DOHH2 (cell line): ENCODE measurements around the gene ATP6V0A1.
"Not testable (repeated sequence)": the region's sequence is repeated elsewhere in the genome, so short reads cannot be mapped to it uniquely, and the experiment has no call there.

Source experiments
- H3F3A ChIP-seq: fragments of 200-600 bp; sonication (generic), shearing (Covaris generic); 2 replicates; pipeline ENCODE4 v1.6.0; 2016; ENCODE audit warnings: antibody characterized with exemption, mild to moderate bottlenecking; ENCODE audit not compliant: control insufficient read depth, insufficient read depth
- H3K27ac ChIP-seq: fragments of 200-600 bp; sonication (generic); 2 replicates; pipeline ENCODE4 v1.5.1; 2014; ENCODE audit warnings: low read depth, mild to moderate bottlenecking, low read length, moderate library complexity
- H3K27me3 ChIP-seq: fragments of 200-600 bp; sonication (generic); 2 replicates; pipeline ENCODE4 v1.6.1; 2014; ENCODE audit warnings: mild to moderate bottlenecking, low read length, mixed read lengths; ENCODE audit not compliant: control insufficient read depth
- H3K36me3 ChIP-seq: fragments of 200-600 bp; sonication (generic); 2 replicates; pipeline ENCODE4 v1.6.1; 2014; ENCODE audit warnings: mild to moderate bottlenecking, low read length, moderate library complexity, mixed read lengths; ENCODE audit not compliant: control insufficient read depth
- H3K4me1 ChIP-seq: fragments of 200-600 bp; sonication (generic); 2 replicates; pipeline ENCODE4 v1.6.1; 2014; ENCODE audit warnings: mild to moderate bottlenecking, low read length, mixed read lengths; ENCODE audit not compliant: control insufficient read depth
- H3K4me2 ChIP-seq: fragments of 200-600 bp; sonication (generic); 2 replicates; pipeline ENCODE4 v1.6.0; 2014; ENCODE audit warnings: mild to moderate bottlenecking, low read length, moderate library complexity
- H3K4me3 ChIP-seq: fragments of 200-600 bp; sonication (generic); 2 replicates; pipeline ENCODE4 v1.5.1; 2014; ENCODE audit warnings: mild to moderate bottlenecking, low read length, mixed read lengths
- H3K79me2 ChIP-seq: fragments of 200-600 bp; sonication (generic); 2 replicates; pipeline ENCODE4 v1.6.1; 2014; ENCODE audit warnings: mild to moderate bottlenecking, low read length, mixed read lengths; ENCODE audit not compliant: control insufficient read depth
- H3K9me2 ChIP-seq: fragments of 200-600 bp; sonication (generic); replicated peaks from 2 replicates; pipeline ENCODE4 v1.6.1; 2014; ENCODE audit warnings: mild to moderate bottlenecking, low read length, mixed read lengths; ENCODE audit not compliant: control insufficient read depth
- H3K9me3 ChIP-seq: fragments of 200-600 bp; sonication (generic); 2 replicates; pipeline ENCODE4 v1.6.1; 2014; ENCODE audit warnings: antibody characterized with exemption, low read length, mixed read lengths; ENCODE audit not compliant: control insufficient read depth, insufficient read depth
- H4K20me1 ChIP-seq: fragments of 200-600 bp; sonication (generic); 2 replicates; pipeline ENCODE4 v1.6.0; 2014; ENCODE audit warnings: low read depth, mild to moderate bottlenecking, antibody characterized with exemption, low read length, moderate library complexity; ENCODE audit not compliant: control insufficient read depth, insufficient read depth
- CTCF ChIP-seq: fragments of 200-600 bp; sonication (generic); IDR thresholded peaks from one replicate; pipeline ENCODE4 v1.5.1; 2014; ENCODE audit warnings: antibody characterized with exemption, mild to moderate bottlenecking, low read depth, low read length; ENCODE audit not compliant: poor library complexity, severe bottlenecking
- EZH2phosphoT487 ChIP-seq: fragments of 200-600 bp; sonication (generic); IDR thresholded peaks from 2 replicates; pipeline ENCODE4 v1.6.1; 2017; ENCODE audit warnings: borderline replicate concordance, mild to moderate bottlenecking, antibody characterized with exemption, low read length, moderate library complexity, mixed read lengths

ATP6V0A1 gene

DNA sequence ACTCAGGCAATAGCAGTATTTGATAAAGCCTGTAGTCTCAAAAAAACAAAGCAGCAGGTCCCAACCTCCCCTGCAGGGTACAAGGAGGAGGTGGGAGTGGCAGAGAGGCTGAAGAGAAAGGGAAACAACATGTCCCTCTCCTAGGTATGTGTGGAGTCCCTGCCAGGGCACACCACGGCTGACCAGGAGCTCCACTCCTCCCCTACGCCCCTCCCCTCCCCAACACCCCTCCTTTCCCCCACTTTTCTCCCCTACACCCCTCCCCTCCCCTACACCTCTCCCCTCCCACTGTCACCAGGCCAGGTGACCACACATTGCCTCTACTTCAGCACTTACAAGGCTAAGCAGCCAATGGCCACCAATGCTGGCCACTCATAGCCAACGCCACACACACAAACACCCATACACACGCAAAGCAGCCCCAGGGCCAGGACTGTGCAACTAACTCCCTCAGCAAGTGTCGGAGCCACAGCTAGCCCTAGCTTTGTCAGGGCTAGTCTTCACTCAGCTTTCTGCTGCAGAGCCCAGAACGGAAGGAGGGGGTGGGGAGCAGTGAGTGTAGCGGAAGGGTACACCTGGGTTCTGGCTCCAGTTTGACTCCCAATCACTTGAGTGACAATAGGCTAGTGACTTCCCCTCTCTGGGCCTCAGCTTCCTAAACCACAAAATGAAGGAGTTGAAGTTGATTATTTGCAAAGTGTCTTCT is 43.8 kb upstream of the ATP6V0A1 start:
- H3F3A ChIP-seq, result no peaks in the 10 kb centered on the region
- peak overlapping the region; percentile 55 for H3K4me3 ChIP-seq
- no peaks in the 10 kb centered on the region for H3K79me2 ChIP-seq
- peaks cover 19% of the 10 kb centered on the region for H3K27me3 ChIP-seq
- no peaks in the 10 kb centered on the region for H4K20me1 ChIP-seq
- no peaks in the 10 kb centered on the region for H3K9me2 ChIP-seq
- no peaks in the 10 kb centered on the region for H3K36me3 ChIP-seq
- peak overlapping the region; percentile 22; the same call in 1 of the 2 replicates for H3K27ac ChIP-seq
- H3K4me2 ChIP-seq, result peak overlapping the region; percentile 69
- no peaks in the 10 kb centered on the region for H3K9me3 ChIP-seq
- H3K4me1 ChIP-seq, result peaks cover 20% of the 10 kb centered on the region
- TF ChIP-seq CTCF (no peak), EZH2phosphoT487 (no peak)

GRCh38 chr17:42417981-42418380 is 40.7 kb upstream of the ATP6V0A1 start:
- not testable (repeated sequence) for H3K4me3 ChIP-seq, H3K36me3 ChIP-seq, H3K4me2 ChIP-seq, H3K9me2 ChIP-seq, H3K27ac ChIP-seq, H3K9me3 ChIP-seq, H4K20me1 ChIP-seq, H3F3A ChIP-seq, H3K79me2 ChIP-seq
- H3K27me3 ChIP-seq, result peaks cover 42% of the 10 kb centered on the region
- H3K4me1 ChIP-seq, result peaks cover 20% of the 10 kb centered on the region

DNA sequence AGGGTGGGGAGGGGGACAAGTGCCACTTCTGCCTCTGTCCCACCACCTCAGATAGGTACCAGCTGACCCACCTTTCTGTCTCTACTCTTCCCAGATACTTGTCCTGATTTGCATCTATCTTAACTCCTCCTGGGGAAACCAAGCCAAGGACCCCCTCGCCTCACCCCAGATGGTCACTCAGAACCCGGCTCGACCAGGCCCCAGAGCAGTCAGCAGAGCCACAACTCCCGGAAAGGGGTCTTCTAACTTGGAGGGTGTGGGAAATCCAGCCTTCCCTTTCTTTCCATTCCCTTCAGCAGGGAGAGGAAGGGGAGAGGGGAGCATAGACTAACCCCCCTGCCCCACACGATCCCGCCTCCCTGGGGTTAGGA is 37.6 kb upstream of the ATP6V0A1 start:
- H3K4me3 ChIP-seq, result no peak overlapping the region
- no peaks in the 10 kb centered on the region for H3F3A ChIP-seq
- H3K4me2 ChIP-seq, result no peak overlapping the region
- no peaks in the 10 kb centered on the region for H3K79me2 ChIP-seq
- H3K9me3 ChIP-seq, result no peaks in the 10 kb centered on the region
- peaks cover 60% of the 10 kb centered on the region for H3K27me3 ChIP-seq
- H3K36me3 ChIP-seq, result no peaks in the 10 kb centered on the region
- no peaks in the 10 kb centered on the region for H3K9me2 ChIP-seq
- 0 out of 2 replicates have a peak, but pooled peaks cover 6% of the 10 kb centered on the region for H4K20me1 ChIP-seq
- H3K27ac ChIP-seq, result no peak overlapping the region
- H3K4me1 ChIP-seq, result no peaks in the 10 kb centered on the region; the same call in 1 of the 2 replicates
- TF ChIP-seq EZH2phosphoT487 (no peak), CTCF (no peak)

DNA sequence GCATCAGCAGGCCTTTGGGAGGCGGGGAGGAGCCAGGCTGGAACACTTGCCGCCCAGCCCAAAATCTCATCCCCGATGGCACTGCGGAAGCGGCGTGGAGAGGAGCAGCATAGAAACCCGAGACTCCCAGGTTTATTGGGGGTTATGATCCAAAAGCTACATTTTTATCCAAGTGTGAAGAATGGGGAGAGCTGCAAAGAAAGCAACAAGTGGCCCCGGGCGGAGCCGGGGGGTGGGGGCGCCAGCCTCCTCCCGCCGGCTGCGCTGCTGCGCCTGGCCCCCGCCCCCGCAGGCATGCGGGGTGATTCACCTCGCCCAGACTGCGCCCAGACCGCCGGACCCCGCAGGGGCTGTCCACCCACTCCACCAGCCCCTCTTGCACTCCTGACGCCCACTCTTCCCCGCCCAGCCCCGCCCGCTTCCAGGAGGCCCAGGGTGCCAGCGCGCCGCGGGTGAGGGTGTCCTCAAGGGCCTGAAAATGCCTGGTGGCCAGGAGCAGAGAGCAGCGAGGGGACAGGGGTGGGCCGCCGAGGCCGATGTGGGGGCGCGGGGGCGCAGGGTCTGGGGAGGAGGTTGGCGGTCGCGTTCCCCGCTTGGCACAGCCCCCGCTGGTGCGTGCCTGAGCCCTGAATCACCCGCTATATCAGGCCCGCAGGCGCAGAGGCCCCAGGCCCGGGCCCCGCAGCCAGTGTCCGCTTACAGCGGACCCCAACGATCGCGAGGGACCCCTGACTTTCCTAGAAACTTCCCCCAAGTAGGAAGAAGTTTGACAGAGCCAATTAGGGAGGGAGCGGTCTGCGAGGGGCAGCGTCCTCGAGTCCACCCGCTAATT is 37.0 kb upstream of the ATP6V0A1 start:
- H3K79me2 ChIP-seq, result no peaks in the 10 kb centered on the region

More for the DNA sequence above, 37.0 kb upstream of the ATP6V0A1 start:
- H3K9me3 ChIP-seq, result no peaks in the 10 kb centered on the region
- H3F3A ChIP-seq, result no peaks in the 10 kb centered on the region
- H3K36me3 ChIP-seq, result no peaks in the 10 kb centered on the region
- no peaks in the 10 kb centered on the region for H3K9me2 ChIP-seq
- no peak overlapping the region for H3K4me3 ChIP-seq
- TF ChIP-seq EZH2phosphoT487 (peak; percentile 26; the same call in 1 of the 2 replicates), CTCF (no peak)
- no peak overlapping the region for H3K27ac ChIP-seq
- peaks cover 62% of the 10 kb centered on the region for H3K27me3 ChIP-seq
- H3K4me2 ChIP-seq, result no peak overlapping the region
- 0 out of 2 replicates have a peak, but pooled peaks cover 6% of the 10 kb centered on the region for H4K20me1 ChIP-seq
- H3K4me1 ChIP-seq, result no peaks in the 10 kb centered on the region
